ENCODE results near the gene HIVEP3. TPM values are rescaled to one million over a fixed set of nuclear protein-coding genes. Genes with fewer than 3 reads are reported as not detected.

HIVEP3 gene
- total RNA-seq, 5 donors from 2014 or later (not counting 1 experiment from before 2014, with no cell fraction given): 7.0 to 15.3 (median 8.8) TPM

DNA sequence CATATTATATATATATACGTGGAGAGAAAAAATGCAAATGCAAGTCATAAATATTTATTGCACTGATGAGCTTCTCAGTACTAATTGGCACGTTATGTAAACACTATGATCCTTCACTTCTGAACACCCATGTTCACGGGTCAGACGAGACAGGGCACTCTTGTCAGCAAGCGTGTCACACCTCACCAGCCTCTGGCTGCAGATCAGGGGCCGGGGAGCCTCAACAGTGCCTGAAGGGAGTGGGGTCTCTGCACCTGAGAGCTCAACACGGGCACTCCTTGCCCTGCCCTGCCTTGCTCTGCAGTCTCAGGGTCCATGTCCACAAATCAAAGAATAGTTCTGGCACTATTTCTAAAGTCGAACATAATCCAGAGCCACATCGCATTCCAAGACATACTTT, 409 bp upstream of the HIVEP3 start:
- no peaks in the 10 kb centered on the region for H3K36me3 ChIP-seq (ENCODE audit: control insufficient read depth in 2 of 2, extremely low read depth in 1 of 2, insufficient read depth in 1 of 2, low read length in 1 of 2)
- CTCF ChIA-PET: interaction anchor here in 1 of 2 donors (1.0 to 5.2 kb wide), 5 partner anchors 17 to 116 kb away, joined by 3 to 37 read pairs (median 5); no protein-coding TSS in a partner anchor
- H3K27me3 ChIP-seq (replicated peaks in 1 of 2; ENCODE audit: control insufficient read depth in 2 of 2, extremely low read depth in 1 of 2, insufficient read depth in 2 of 2, low read length in 1 of 2): no peaks in the 10 kb centered on the region
- POLR2A ChIA-PET: interaction anchor here (0.5 to 1.3 kb wide), 4 partner anchors 10 to 34 kb away, joined by 3 to 5 read pairs (median 3); no protein-coding TSS in a partner anchor
- H3K9me3 ChIP-seq: no peaks in the 10 kb centered on the region
- Mint-ChIP-seq H3K27ac (peak overlapping the region; percentile 97), H3K4me1 (peaks cover 65 to 75% (median 66%) of the 10 kb centered on the region in 3 donors), H3K4me3 (peak overlapping the region; percentile 88 to 91 (median 90)), H3K9me3 (peaks cover 0 to 7% (median 4%) of the 10 kb centered on the region in 3 donors), H3K36me3 (no peaks in the 10 kb centered on the region), H3K27me3 (peaks cover 0 to 3% of the 10 kb centered on the region in 2 donors)
- peaks cover 50 to 53% of the 10 kb centered on the region in 2 experiments for H3K4me1 ChIP-seq (ENCODE audit: control insufficient read depth in 1 of 2, extremely low read depth in 1 of 2, insufficient read depth in 2 of 2, low read length in 2 of 2)
- ATAC-seq (replicated peaks in 1 of 4) (no peak), DNase-seq (no peak)
- H3K4me3 ChIP-seq (ENCODE audit: control insufficient read depth in 1 of 2, extremely low read depth in 1 of 2, low read length in 1 of 2): peak overlapping the region; percentile 58 to 72
- H3K27ac ChIP-seq (ENCODE audit: low read length): peak overlapping the region; percentile 79
- WGBS (ENCODE audit: insufficient coverage): 24% methylated on average over 6 of the region's 9 CpGs

GRCh38 chr1:41917835-41918449, 780 bp downstream of the HIVEP3 start:
- peaks cover 76 to 87% (median 77%) of the 10 kb centered on the region in 3 donors for H3K4me1 Mint-ChIP-seq
- Histone ChIP-seq H3K36me3 (ENCODE audit: control insufficient read depth in 2 of 2, extremely low read depth in 1 of 2, insufficient read depth in 1 of 2, low read length in 1 of 2) (no peaks in the 10 kb centered on the region), H3K9me3 (no peaks in the 10 kb centered on the region), H3K27ac (ENCODE audit: low read length) (peak overlapping the region; percentile 81), H3K4me3 (ENCODE audit: control insufficient read depth in 1 of 2, extremely low read depth in 1 of 2, low read length in 1 of 2) (peak overlapping the region; percentile 58 to 82), H3K27me3 (replicated peaks in 1 of 2; ENCODE audit: control insufficient read depth in 2 of 2, extremely low read depth in 1 of 2, insufficient read depth in 2 of 2, low read length in 1 of 2) (no peaks in the 10 kb centered on the region), H3K4me1 (ENCODE audit: control insufficient read depth in 1 of 2, extremely low read depth in 1 of 2, insufficient read depth in 2 of 2, low read length in 2 of 2) (peaks cover 57 to 62% of the 10 kb centered on the region in 2 experiments)
- WGBS (ENCODE audit: insufficient coverage): 5% methylated on average over 53 of the region's 53 CpGs
- no peaks in the 10 kb centered on the region for H3K36me3 Mint-ChIP-seq
- ATAC-seq (replicated peaks in 1 of 4) (peak; percentile 10 to 33 (median 25)), DNase-seq (peak in 23 of 35 experiments; percentile 4 to 56 (median 26))
- peaks cover 0 to 3% (median 0%) of the 10 kb centered on the region in 3 donors for H3K9me3 Mint-ChIP-seq
- H3K27ac Mint-ChIP-seq: peak overlapping the region; percentile 95 to 97
- peaks cover 0 to 3% of the 10 kb centered on the region in 2 donors for H3K27me3 Mint-ChIP-seq
- peak overlapping the region; percentile 71 to 90 (median 88) for H3K4me3 Mint-ChIP-seq
- POLR2A ChIA-PET: interaction anchor here (0.6 to 1.1 kb wide), 2 partner anchors 13 to 26 kb away, joined by 3 read pairs; no protein-coding TSS in a partner anchor
- CTCF ChIA-PET: interaction anchor here in 1 of 2 donors (5.2 kb wide), 1 partner anchor 26 kb away, joined by 37 read pairs; no protein-coding TSS in a partner anchor

GRCh38 chr1:41917076-41917475, 1.6 kb downstream of the HIVEP3 start:
- Mint-ChIP-seq H3K4me1 (peaks cover 85 to 96% (median 86%) of the 10 kb centered on the region in 3 donors), H3K27me3 (peaks cover 0 to 3% of the 10 kb centered on the region in 2 donors), H3K9me3 (peaks cover 0 to 3% (median 0%) of the 10 kb centered on the region in 3 donors), H3K36me3 (no peaks in the 10 kb centered on the region), H3K4me3 (peak overlapping the region; percentile 71 to 90 (median 88)), H3K27ac (peak overlapping the region; percentile 93 to 95)
- ChIA-PET CTCF (interaction anchor here in 1 of 2 donors (5.2 kb wide), 1 partner anchor 25 kb away, joined by 37 read pairs; no protein-coding TSS in a partner anchor), POLR2A (no interaction called here)
- no peaks in the 10 kb centered on the region for H3K36me3 ChIP-seq (ENCODE audit: control insufficient read depth in 2 of 2, extremely low read depth in 1 of 2, insufficient read depth in 1 of 2, low read length in 1 of 2)
- H3K27me3 ChIP-seq (replicated peaks in 1 of 2; ENCODE audit: control insufficient read depth in 2 of 2, extremely low read depth in 1 of 2, insufficient read depth in 2 of 2, low read length in 1 of 2): no peaks in the 10 kb centered on the region
- peaks cover 63 to 68% of the 10 kb centered on the region in 2 experiments for H3K4me1 ChIP-seq (ENCODE audit: control insufficient read depth in 1 of 2, extremely low read depth in 1 of 2, insufficient read depth in 2 of 2, low read length in 2 of 2)
- no peaks in the 10 kb centered on the region for H3K9me3 ChIP-seq
- H3K4me3 ChIP-seq (ENCODE audit: control insufficient read depth in 1 of 2, extremely low read depth in 1 of 2, low read length in 1 of 2): peak overlapping the region; percentile 58 to 82
- peak overlapping the region; percentile 81 for H3K27ac ChIP-seq (ENCODE audit: low read length)
- no peak for DNase-seq
- no peak for ATAC-seq (replicated peaks in 1 of 4)
- 55% methylated on average over 4 of the region's 7 CpGs for WGBS (ENCODE audit: insufficient coverage)

DNA sequence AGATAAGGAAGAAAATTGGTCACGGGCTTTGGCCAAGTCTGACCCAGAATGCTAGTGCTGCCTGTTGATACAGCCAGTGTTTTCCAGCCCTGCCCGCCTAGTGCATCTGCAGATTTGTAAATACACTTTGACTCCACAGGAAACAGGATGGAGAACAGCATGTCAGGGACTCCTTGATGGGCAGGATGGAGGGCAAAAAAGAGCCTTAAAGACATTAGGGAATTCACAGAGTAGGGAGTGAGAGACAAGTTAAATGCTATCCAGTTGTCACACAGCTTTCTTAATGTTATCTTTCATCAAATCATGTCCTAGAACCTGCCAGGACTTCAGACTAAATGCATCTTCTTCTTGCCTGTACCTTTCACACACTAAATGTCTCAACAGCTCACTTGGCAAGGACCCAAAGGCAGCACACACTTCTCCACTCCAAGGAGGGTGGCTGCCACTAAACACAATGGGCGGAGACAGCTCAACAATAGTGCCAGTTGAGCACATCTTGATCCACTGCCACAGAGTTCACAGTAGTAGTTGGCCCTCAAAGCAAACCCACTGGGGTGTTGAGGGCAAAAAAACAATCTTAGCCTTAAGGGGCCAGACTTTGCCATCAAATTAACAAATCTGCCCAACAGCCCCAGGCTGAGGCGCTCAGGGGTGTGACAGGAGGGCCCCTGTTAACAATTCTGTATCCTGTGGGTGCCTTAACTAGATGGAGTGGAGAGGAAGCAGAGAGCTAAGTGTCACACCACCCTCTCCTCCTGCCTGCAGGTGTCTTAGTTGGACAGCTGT, 2.7 kb downstream of the HIVEP3 start:
- peak overlapping the region in 1 of 2 donors; percentile 58 for H3K4me3 ChIP-seq (ENCODE audit: control insufficient read depth in 1 of 2, extremely low read depth in 1 of 2, low read length in 1 of 2)

DNA sequence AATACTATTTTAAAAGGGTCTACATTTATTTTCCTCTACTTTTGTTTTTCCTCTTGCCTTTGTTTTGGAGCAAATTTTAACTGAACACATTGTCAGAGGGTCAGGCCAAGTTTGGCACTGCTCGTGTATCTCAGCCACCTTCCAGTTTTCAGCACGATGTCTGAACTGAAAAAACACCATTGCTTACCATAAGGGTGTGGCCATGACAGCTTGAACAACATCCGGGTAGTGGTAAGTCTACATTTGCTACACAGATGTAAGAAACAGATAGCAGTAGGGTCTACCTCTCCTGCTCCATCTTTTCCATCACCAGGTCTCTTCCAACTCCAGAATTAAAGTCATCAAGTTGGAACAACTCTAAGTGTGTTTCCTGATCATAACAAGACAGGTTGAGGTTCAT, 4.2 kb downstream of the HIVEP3 start:
- H3K9me3 Mint-ChIP-seq: peaks cover 0 to 5% (median 0%) of the 10 kb centered on the region in 3 donors
- ATAC-seq (replicated peaks in 1 of 4) (peak; percentile 56 to 69 (median 68)), DNase-seq (peak in 6 of 35 experiments; percentile 11 to 68 (median 16))
- H3K27ac Mint-ChIP-seq: peak overlapping the region; percentile 93 to 95
- Histone ChIP-seq H3K4me1 (ENCODE audit: control insufficient read depth in 1 of 2, extremely low read depth in 1 of 2, insufficient read depth in 2 of 2, low read length in 2 of 2) (peaks cover 61% of the 10 kb centered on the region in 2 experiments), H3K27ac (ENCODE audit: low read length) (peak overlapping the region; percentile 81), H3K36me3 (ENCODE audit: control insufficient read depth in 2 of 2, extremely low read depth in 1 of 2, insufficient read depth in 1 of 2, low read length in 1 of 2) (no peaks in the 10 kb centered on the region), H3K4me3 (ENCODE audit: control insufficient read depth in 1 of 2, extremely low read depth in 1 of 2, low read length in 1 of 2) (no peak overlapping the region), H3K27me3 (replicated peaks in 1 of 2; ENCODE audit: control insufficient read depth in 2 of 2, extremely low read depth in 1 of 2, insufficient read depth in 2 of 2, low read length in 1 of 2) (no peaks in the 10 kb centered on the region), H3K9me3 (peaks cover 3% of the 10 kb centered on the region)
- ChIA-PET POLR2A (no interaction called here), CTCF (no interaction called here)
- H3K4me1 Mint-ChIP-seq: peaks cover 74 to 78% (median 76%) of the 10 kb centered on the region in 3 donors
- H3K36me3 Mint-ChIP-seq: peaks cover 3% of the 10 kb centered on the region
- H3K27me3 Mint-ChIP-seq: no peaks in the 10 kb centered on the region
- WGBS (ENCODE audit: insufficient coverage): 0% methylated on average over 1 of the region's 3 CpGs
- H3K4me3 Mint-ChIP-seq: peak overlapping the region; percentile 7 to 90 (median 42)

More for the DNA sequence above, 2.7 kb downstream of the HIVEP3 start:
- Histone ChIP-seq H3K4me1 (ENCODE audit: control insufficient read depth in 1 of 2, extremely low read depth in 1 of 2, insufficient read depth in 2 of 2, low read length in 2 of 2) (peaks cover 63 to 68% of the 10 kb centered on the region in 2 experiments), H3K27me3 (replicated peaks in 1 of 2; ENCODE audit: control insufficient read depth in 2 of 2, extremely low read depth in 1 of 2, insufficient read depth in 2 of 2, low read length in 1 of 2) (no peaks in the 10 kb centered on the region), H3K27ac (ENCODE audit: low read length) (peak overlapping the region; percentile 81), H3K36me3 (ENCODE audit: control insufficient read depth in 2 of 2, extremely low read depth in 1 of 2, insufficient read depth in 1 of 2, low read length in 1 of 2) (no peaks in the 10 kb centered on the region), H3K9me3 (peaks cover 2% of the 10 kb centered on the region)
- POLR2A ChIA-PET: interaction anchor here in 1 of 2 donors (1.1 kb wide), 1 partner anchor 24 kb away, joined by 5 read pairs; no protein-coding TSS in a partner anchor
- ATAC-seq (replicated peaks in 1 of 4) (peak; percentile 17 to 32 (median 26)), DNase-seq (peak in 31 of 35 experiments; percentile 16 to 67 (median 42))
- H3K36me3 Mint-ChIP-seq: peaks cover 1% of the 10 kb centered on the region
- H3K4me3 Mint-ChIP-seq: peak overlapping the region; percentile 60 to 90 (median 88)
- CTCF ChIA-PET: interaction anchor here in 1 of 2 donors (1.1 to 5.2 kb wide), 2 partner anchors 24 to 54 kb away, joined by 3 to 37 read pairs; no protein-coding TSS in a partner anchor
- peaks cover 0 to 5% (median 0%) of the 10 kb centered on the region in 3 donors for H3K9me3 Mint-ChIP-seq
- 40% methylated on average over 1 of the region's 4 CpGs for WGBS (ENCODE audit: insufficient coverage)
- H3K27ac Mint-ChIP-seq: peak overlapping the region; percentile 93 to 95
- H3K4me1 Mint-ChIP-seq: peaks cover 87 to 91% (median 90%) of the 10 kb centered on the region in 3 donors
- peaks cover 0 to 3% of the 10 kb centered on the region in 2 donors for H3K27me3 Mint-ChIP-seq

Measured in T-cell (primary cell).